Stimulated activated CD4-positive, alpha-beta T cell treated with anti-CD3 and anti-CD28 coated beads, Interleukin-1b, Interleukin-23, amount 100 ng/mL, for 48 hours (primary cell): ENCODE results near the gene HRH4.

Source experiments
- DNase-seq: peaks from one replicate; pipeline ENCODE4 v3.0.0-alpha.2; 2020

HRH4 gene

DNA sequence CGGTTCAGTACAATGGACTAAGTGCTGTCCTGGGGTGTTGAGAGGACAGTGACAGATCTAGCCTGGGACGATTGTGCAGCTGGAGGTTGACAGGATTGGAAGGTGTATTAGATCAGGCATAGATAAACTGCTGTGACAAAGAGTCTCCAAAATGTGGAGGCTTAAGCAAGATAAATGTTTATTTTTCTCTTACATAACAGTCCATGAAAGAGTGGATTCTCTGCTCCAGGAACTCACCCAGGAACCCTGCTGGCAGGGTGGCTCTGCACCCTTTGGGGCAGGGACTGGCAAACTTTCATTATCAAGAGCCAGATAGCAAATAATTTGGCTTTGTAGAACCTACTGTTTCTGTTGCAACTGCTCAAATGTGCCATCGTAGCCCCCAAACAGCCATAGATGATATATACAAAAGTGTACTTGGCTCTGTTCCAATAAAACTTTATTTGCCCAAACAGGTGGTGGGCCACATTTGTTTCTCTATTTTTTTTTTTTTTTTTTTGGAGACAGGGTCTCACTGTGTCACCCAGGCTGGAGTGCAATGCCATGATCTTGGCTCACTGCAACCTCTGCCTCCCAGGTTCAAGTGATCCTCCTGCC, 9.7 kb downstream of the HRH4 start:
- no peak for DNase-seq

DNA sequence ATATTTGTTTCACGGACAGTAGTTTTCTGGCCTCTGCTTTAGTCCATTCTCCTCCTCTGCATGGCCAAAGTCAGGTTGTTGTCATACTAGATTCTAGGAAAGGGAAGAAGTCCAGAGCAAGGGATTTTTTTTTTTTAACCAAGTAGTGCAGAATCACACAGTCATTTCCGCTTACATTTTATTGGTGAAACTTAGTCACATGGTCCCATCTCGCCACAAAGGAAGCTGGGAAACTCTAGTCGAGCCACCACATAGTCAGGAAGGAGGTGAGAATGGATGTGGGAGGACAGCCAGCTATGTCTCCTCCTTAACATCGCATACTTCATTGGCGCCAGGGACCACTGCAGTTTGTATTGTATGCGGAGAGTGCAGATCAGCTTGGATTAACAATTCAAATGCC, 10.4 kb downstream of the HRH4 start:
- no peak for DNase-seq

DNA sequence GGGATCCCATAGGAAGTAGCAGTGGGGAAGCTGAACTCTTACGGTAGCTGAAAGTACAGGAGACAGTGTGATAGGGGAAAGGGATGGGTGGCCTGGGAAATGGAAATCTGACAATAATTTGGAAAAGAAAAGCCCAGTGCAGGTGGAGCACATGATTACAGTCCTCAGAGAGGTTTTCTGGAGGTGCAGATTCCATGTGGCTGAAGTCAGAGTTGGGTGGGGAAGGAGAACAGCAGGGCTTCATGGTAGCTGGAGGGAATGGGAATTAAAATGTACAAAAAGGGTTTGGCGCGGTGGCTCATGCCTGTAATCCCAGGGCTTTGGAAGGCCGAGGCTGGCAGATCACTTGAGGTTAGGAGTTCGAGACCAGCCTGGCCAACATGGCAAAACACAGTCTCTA, 12.2 kb downstream of the HRH4 start:
- DNase-seq, result no peak

DNA sequence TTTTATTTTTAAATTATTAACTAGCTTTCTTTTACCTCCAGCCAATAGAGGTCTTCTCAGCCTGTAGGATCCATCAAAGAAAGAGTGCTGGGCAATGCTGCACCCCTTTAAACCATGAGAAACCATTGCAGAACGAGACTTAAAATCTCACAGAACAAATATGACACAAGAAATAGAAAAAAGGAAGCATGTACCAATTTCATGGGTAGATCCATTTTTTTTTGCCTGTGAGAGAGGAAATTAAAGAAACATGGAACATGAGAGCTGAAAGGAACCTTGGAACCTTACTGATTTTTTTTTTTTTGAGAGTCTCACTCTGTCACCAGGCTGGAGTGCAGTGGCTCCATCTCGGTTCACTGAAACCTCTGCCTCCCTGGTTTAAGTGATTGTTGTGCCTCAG, 14.0 kb downstream of the HRH4 start:
- DNase-seq, result no peak

DNA sequence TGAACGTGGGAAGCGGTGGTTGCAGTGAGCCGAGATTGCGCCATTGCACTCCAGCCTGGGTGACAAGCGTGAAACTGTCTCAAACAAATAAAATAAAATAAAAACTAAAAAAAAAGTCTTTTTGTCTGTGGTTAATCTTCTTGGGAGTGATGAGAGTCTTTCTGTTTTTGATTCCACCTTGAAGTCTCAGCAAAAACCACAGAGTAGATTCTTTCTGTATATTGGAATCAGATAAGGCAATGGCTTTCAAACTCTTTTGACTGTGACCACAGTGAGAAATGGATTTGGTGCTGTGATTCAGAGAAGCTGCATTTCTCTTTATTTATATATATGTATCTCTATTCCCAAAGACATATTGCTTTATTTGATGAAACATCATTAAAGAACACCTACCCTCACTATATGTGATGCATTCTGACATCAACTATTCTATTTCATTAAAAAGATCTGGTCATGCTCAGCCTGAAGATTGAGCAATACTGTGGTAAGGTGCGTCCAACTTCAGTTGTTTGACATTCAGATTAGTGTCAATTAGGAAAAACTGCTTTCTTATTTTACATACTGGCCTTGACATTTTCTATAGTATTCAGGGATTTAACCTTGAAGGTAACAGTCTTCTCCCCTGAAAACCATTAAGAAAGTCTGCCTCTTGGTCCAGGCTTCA, 15.6 kb downstream of the HRH4 start:
- DNase-seq, result no peak

DNA sequence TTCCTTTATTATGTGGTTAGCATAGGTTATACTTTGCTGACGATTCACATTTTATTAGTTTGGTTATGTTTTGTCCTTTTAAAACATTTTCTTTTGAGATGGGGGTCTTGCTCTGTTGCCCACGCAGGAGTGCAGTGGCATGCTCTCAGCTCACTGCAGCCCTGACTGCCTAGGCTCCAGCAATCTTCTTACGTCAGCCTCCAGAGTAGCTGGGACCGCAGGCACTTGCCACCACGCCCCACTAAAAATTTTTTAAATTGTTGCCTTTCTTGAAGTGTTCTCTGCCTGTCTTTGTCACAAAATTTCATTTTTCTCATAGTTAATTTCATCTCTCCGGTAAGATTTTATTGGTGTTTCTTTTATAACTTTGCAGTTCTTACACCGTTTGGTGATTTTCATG, 18.9 kb downstream of the HRH4 start:
- DNase-seq, result no peak

DNA sequence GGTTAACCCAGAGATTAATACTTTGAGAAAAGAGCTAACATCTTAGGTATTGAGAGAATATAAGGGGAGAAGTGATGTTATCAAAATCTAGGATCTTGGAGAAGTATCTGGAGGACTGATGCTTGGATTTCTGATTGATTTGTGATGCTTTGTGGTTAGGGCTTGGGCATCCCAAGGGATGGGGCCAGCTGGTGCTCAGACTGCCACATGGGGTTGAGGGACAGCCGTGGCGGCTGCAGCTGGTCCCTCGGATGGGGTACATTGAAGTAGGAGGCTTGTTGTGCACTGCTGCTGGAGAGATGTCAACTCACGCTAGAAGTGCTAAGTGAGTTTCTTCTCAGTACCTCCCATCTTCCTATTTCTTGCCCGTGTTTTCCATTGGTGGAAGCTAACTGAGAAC, 22.4 kb downstream of the HRH4 start:
- no peak for DNase-seq

DNA sequence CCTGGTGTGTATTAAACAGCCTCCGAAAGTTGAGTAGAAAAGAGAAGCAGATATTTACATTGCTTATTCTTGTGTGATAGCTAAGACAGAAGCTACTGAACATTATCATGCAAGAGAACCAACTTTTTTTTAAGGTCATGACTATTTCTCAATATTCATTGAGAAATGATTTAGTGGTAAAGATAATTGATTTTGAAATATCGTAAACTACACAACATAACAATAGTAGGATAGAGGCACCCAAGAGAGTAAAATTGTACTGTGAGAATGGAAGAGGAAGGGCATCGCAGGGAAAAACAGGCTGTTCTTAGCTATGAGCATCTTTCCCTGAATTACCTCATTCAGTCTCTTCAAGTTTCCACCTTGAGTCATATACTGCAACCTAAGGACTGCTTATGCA, 25.2 kb downstream of the HRH4 start:
- no peak for DNase-seq

DNA sequence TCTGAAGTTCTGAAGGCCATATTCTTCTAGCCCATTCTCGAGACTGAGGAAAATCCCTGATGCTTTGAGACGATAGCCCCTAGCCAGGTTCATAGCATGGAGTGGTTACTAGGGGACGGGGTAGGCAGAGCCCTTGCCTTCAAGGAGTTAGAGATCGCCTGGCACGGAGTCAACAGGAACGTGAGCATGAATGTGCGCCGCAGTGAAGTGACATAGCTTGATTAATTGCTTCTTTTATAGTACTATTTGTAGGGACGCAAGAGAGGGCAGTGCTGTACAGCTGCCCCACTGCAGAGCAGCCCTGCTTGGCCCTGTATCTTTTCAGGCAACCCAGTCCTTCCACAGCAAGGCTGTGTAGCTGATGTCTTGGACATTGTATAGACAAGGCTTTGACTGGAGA, 26.2 kb downstream of the HRH4 start:
- no peak for DNase-seq

DNA sequence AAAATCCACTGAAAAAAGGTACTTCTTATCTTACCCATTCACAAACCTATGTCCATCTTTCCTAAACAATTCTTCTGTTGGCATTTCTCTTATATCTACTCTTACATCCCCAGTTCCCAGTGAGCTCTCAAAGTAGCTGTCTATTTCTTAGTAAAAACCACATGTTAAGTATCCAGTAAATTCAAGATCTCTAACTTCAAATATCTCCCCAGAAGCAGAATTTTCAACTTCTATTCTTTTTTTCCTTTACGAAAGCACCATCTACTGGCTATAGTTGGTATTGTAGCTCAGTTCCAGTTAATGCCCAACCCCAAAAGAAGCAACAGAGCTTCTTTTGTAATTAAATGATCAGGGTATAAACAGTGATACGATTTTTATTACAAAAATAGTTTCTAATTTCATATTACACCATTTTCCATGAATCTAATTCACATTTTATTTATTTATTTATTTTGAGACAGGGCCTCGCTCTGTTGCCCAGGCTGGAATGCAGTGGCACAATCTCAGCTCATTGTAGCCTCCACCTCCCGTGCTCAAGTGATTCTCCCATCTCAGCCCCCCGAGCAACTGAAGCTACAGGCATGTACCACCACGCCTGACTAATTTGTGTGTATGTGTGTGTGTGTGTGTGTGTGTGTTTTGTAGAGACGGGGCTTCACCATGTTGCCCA, 28.5 kb downstream of the HRH4 start:
- DNase-seq, result no peak

DNA sequence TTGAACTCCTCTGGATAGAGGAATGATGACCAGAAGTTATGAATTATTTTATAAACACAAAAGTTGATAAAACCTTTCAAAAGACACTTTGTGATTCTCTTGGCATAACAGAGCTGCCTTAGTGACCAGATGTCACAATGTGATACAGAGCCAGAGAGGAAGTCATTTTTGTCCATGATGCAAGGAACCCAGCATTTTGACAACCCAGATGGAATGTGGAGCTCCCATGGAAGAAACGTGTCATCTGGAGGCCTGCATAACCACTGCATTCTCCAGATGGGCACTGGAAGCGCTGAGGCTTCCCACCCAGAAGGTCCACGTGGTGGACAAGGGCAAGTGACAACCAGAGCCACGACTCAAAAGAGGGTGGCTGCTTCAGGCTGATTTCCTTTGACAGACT, 30.1 kb downstream of the HRH4 start:
- no peak for DNase-seq

DNA sequence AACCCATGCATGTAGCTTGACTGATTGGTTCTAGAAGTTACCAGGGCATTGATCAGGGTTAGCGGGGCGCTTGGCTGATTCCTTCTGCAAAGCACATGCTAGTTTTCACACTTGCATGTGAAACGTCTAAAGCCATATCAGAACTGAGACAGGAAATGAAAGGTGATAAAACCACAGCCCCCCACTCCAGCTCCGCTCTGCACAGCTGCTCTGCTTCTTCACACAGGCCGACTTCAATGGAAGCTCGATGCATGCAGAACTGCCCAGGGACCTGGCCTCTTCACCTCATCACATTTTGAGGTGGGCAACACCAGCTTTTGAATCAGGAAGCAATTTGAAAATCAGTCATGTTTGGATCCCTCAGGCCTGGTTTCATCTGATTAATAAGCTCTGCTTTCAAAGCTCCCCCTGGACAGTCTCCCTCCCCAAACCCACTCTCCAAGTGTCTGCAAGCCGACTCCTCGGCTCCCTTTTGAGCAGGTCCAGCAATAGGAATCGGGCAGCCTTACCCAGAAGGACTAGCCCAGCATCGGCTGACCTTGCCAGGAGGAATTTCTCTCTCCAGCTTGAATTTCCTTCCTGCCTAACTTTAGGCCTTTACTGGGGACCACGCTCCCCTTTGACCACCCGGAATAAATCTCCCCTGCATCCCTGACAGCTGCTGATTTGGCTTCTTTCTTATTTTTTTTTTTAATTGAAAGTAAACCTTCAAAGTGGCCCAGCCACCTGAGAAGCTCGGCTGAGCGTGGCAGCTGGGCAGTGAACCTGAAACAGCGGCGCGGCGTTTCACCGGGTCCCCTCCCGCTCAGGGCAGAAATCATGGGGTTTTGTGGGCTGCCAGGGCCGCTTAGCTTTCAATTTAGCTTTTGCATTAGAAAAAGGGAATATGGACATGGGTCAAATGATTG, 31.7 kb downstream of the HRH4 start:
- DNase-seq, result no peak

DNA sequence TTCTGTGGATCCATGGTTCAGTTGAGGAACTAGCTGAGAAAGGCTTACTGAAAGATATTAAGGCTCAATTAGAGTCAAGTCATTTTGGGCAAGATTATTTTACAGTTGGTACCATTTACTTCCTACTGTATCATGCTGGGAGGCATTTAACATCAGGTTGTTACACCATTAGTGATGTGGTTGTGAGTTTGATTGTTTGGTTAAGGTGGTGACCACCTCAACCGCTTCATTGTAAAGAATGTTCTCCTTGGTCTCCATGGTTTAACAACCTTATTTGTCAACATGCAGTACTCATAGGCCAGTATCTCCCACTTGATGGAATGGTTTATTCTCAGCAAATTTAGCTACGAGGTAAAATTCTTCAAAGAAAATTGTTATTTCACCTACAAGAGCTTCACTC, 34.1 kb downstream of the HRH4 start:
- no peak for DNase-seq

DNA sequence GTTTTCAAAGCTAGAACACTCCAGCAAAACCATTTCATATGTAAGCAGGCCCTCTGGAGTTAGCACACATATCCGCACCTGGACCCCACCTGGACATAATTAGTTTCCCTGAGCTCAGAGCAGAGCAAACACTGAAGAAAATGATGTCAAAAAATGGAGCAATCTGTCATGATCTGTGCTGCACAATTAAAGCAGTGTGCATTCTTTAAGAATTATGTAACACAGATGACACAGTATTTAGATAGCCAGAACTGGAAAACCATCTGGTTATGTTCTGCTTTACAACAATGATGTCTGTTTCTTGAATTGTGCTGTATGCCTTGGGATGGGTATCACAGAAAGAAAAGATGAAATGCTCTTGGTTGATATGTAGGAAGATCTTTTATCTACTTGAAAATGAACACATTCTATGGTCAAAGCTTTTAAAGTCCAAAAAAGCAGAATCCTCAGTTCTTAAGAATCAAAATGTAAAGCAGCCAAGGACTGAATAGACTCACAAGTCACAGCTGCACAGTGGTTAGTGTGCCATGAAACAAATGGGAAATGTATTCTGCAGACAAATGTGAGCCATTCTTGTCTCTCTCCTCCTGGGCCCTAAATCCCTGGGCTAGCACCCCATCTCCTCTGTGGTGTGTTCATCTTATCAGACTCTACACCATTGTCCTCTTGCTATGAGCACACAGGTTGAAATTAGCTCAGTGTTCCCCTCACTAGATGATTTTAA, 36.8 kb downstream of the HRH4 start:
- no peak for DNase-seq

DNA sequence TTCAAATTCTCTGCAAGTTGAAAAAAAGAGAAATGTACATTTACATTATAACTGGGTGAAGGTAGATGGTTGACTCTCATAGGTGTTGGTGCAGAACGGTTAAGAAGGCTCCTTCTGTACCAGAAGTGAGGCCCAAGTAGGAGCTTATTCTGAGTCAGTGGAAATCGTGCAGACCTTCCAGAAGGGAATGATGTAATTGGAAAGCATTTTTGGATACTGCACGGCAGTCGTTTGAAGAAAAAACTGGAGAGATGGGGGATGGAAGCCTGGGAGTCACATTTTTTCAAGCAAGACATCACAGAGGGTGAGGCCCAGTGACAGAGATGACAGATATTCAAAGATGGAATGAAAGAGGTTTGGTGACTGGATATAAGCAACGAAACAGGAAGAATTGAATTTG, 39.4 kb downstream of the HRH4 start:
- no peak for DNase-seq

DNA sequence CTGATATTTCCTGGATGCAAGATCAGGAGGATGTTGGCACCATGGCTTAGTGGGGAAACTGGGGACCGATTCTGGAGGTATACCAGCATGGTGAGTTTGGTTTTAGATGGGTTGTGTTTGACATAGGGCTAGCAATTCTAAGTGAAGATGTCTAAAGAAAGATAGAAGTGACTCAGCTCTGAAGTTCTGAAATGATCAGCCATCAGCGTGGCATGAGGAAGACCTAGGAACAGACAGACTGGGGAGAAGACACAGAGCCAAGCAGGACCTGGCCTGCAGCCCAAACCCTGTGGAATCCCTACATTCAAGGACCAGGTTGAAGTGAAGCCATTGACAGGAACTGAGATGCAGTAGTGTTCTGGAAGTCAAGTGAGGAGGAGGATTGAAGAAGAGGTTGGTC, 39.8 kb downstream of the HRH4 start:
- no peak for DNase-seq

DNA sequence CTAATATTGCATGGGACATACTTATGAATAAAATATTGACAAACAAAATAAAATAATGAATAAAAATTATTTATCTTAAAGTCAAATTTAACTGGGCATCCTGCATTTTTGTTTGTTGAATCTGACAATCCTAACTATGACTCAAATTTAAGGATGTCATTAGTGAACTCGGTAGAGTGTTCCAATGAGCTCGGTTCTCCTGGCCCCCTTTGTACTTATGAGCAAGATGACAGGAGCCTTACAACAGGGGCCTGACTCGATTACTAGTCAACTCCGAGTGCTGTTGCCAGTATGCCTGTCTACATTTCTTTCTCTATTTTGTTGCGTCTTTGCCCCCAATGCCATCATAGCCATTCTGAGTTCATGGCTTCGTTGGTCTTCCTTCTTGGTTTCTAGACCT, 40.3 kb downstream of the HRH4 start:
- DNase-seq, result no peak

DNA sequence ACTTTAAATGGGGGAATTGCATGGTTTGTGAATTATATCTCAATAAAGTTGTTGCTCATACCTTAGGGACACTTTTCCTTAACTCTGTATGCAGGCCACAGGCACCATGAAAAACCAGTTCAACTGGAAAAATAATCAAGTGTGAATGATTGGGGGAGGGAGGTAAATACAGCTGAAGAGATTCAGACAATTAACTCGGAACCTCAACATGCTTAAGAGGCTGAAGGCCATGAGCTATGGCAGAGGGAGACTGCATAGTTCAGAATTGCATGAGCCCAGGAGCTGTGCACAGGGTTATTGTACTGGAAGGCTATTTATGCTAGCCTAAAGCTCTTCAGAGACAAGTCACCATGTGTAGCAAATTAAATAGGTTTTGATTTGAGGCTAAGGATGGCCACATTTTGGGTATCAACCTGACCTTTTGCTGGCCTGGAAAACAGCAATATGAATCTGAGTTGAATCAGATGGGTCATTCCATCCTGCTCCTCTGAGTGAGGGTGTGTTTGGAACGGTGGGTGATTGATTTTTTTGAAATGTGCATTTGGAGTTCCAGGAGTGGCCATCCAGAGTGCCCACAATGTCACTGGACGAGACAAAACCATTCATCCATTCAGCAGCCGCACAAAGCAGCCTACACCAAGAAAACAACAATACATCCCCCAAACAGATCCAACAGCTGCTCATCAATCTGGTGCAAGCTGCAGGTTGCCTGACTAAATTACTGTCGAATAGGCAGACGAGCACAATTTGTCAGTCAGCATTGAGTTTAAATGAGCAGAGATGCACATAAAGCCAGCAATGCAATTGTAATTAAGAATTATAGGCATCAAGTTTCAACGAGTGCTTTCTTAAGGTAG, 42.5 kb downstream of the HRH4 start:
- no peak for DNase-seq

DNA sequence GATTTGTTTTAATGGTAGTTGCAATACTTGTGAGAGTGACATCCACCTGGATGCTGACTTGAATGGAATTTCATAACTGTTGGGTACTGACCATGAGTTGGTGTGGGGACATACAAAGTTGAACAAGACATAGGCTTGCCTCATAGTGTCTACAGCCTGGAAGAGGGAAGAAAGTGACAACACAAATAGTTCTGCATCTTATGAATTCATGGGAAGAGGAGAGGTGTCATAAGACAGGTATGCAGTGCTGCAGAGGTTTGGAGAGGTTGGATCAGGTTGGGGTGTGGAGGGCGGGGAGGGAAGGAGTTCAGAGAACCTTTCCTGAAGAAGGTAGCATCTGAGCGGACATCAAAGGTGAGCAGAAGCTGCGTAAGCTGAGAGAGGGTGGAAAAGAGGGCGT, 44.0 kb downstream of the HRH4 start:
- no peak for DNase-seq

DNA sequence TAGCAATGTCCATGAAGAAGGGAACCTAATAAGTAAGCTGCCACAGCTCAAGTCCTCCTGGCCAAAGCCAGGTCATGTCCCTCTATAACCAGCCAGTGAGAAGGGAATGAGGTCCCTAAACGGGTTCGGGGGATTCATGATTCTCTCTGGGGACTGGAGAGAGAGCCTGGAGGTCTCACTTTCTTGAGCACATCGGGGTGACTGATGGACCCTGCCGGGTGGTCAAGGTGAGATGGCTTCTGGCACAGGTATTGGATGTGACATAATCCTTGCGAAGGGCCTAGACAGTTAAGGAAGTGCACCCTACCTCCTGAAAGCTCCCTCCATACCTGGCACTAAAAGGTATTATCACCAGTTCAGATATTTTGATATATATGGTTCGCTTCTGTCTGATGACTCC, 45.7 kb downstream of the HRH4 start:
- DNase-seq, result no peak

DNA sequence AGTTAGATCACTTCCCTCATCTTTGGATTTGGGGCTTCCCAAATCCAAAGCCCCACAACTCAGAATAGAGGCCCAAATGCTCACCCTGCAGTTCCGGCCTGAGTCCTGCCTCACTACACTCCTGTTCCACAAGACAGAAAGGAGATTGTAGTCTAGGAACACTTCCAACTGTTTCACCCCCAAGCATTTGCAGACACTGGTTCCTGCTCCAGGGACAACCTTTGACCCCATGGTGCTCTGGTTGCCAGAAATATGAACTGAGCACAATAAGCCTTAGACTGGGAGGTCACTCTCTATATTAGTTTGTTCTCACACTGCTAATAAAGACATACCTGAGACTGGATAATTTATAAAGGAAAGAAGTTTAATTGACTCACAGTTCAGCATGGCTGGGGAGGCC, 49.0 kb downstream of the HRH4 start:
- no peak for DNase-seq

DNA sequence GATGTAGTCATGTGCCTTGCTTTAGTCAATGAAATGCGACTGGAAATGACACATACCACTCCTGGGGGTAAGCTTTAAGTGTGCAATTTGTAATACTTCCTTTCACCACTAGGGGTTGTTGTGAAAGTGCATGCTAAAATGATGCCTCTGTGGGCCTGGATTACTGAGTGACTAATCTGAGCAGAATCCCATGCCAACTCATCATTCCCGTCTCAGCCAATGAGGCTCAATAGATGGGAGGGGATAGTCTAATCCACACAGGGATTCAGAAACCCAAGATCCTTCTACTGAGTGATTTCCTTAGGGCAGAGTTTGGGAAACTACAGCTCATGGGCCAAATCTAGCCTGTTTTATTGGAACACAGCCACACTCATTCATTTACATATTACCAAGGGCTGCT, 54.0 kb downstream of the HRH4 start:
- DNase-seq, result no peak
